ENCODE data around the gene EPB41L5. TPM values are rescaled to one million over a fixed set of nuclear protein-coding genes. Genes with fewer than 3 reads are reported as not detected.
"Not testable (repeated sequence)": the region's sequence is repeated elsewhere in the genome, so short reads cannot be mapped to it uniquely, and the experiment has no call there.

Gene EPB41L5
- total RNA-seq, 1 donor, result 16.8 TPM

- TF ChIP-seq CTCF (IDR thresholded peaks at IDR 0.05; ENCODE audit: insufficient read depth, low read length), result peak; percentile 43
- DNase-seq (ENCODE audit: low read depth), result peak; percentile 66
- no peak overlapping the region for H3K4me3 ChIP-seq (ENCODE audit: low read depth, low read length)
Observed at GRCh38 chr2:120109186-120110061, 96.5 kb downstream of the EPB41L5 start.

- no peak for DNase-seq (ENCODE audit: low read depth)
- TF ChIP-seq CTCF (IDR thresholded peaks at IDR 0.05; ENCODE audit: insufficient read depth, low read length), result no peak
- H3K4me3 ChIP-seq (ENCODE audit: low read depth, low read length), result no peak overlapping the region
Observed at GRCh38 chr2:120110062-120110362, 97.1 kb downstream of the EPB41L5 start.

GRCh38 chr2:120110507-120110906, 97.6 kb downstream of the EPB41L5 start:
- TF ChIP-seq CTCF (IDR thresholded peaks at IDR 0.05; ENCODE audit: insufficient read depth, low read length), result no peak
- H3K4me3 ChIP-seq (ENCODE audit: low read depth, low read length), result no peak overlapping the region
- DNase-seq (ENCODE audit: low read depth), result peak; percentile 4

- no peak for DNase-seq (ENCODE audit: low read depth)
- no peak for TF ChIP-seq CTCF (IDR thresholded peaks at IDR 0.05; ENCODE audit: insufficient read depth, low read length)
- no peak overlapping the region for H3K4me3 ChIP-seq (ENCODE audit: low read depth, low read length)
Observed at GRCh38 chr2:120111193-120111592, 98.3 kb downstream of the EPB41L5 start.

- no peak for TF ChIP-seq CTCF (IDR thresholded peaks at IDR 0.05; ENCODE audit: insufficient read depth, low read length)
- H3K4me3 ChIP-seq (ENCODE audit: low read depth, low read length), result no peak overlapping the region
- no peak for DNase-seq (ENCODE audit: low read depth)
Observed at GRCh38 chr2:120118018-120118417, 105.1 kb downstream of the EPB41L5 start.

- TF ChIP-seq CTCF (IDR thresholded peaks at IDR 0.05; ENCODE audit: insufficient read depth, low read length), result no peak
- DNase-seq (ENCODE audit: low read depth), result no peak
Observed at GRCh38 chr2:120118471-120118870, 105.6 kb downstream of the EPB41L5 start.

GRCh38 chr2:120121337-120121736, 108.5 kb downstream of the EPB41L5 start:
- H3K4me3 ChIP-seq (ENCODE audit: low read depth, low read length); DNase-seq (ENCODE audit: low read depth): not testable (repeated sequence)

More at GRCh38 chr2:120118471-120118870, 105.6 kb downstream of the EPB41L5 start:
- H3K4me3 ChIP-seq (ENCODE audit: low read depth, low read length), result no peak overlapping the region
